GM19043 (cell line): ENCODE data around the gene CLIP2.
"Not testable (repeated sequence)": the region's sequence is repeated elsewhere in the genome, so short reads cannot be mapped to it uniquely, and the experiment has no call there.

ENCODE experiments used
- ATAC-seq: cut with Tn5 transposase; IDR thresholded peaks from one replicate; pipeline ENCODE4 v1.9.1; 2021; ENCODE audit warnings: low read depth; ENCODE audit not compliant: unreplicated experiment

CLIP2 gene

DNA sequence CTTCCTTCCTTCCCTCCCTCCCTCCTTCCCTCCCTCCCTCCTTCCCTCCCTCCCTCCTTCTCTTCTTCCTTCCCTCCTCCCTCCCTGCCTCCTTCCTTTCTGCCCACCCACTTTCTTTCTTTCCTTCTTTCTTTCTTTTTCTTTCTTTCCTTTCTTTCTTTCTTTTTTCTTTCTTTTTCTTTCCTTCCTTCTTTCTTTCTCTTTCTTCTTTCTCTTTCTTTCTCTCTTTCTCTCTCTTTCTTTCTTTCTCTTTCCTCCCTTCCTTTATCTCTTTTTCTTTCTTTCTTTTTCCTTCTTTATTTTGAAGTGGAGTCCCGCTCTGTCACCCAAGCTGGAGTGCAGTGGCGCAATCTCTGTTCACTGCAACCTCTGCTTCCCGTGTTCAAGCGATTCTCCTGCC lies 130.8 kb downstream of the CLIP2 start:
- ATAC-seq, result no peak

DNA sequence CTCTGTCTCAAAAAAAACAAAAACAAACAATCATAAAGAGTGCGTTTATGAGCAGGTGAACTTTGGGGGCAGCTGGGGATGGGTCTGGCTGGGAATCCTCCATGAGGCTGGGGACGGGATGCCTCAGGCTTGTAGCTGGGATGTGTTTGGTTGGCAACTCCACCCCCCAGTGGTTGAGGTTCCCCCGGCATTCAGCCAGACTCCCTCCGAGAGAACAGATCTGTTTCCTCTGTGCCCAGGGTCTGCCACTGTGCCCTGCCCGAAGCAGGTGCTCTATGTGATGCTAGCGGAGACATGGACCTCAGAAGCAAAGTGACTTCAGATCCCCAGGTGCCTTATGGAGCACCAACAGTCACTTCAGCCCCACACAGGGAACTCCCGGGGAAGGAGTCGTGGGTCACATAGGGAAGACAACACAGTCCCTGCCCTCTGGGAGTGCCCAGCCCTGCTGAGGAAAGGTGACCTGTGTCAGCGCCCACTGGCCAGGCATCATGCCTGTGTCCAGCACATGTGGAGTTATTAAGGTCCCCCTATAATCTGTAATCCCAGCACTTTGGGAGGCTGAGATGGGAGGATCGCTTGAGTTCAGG lies 135.2 kb downstream of the CLIP2 start:
- no peak for ATAC-seq

DNA sequence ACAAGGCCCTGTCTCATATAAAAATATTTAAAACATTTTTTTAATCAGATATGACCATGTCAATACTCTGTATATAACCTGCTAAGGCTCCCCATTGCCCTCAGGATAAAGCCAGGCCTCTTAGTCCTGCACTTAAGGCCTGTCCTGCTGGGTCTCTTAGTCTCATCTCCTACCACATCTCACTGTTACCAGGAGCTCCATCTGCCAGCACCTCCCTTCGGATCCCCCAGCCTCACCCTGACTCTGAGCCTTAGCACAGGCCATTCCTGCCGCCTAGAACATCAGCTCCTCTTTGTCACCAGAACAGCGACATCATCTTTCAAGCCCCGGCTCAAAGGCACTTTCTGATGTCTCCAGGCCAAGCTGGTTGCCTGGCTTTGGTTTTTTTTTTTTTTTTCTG lies 138.8 kb downstream of the CLIP2 start:
- ATAC-seq, result no peak

DNA sequence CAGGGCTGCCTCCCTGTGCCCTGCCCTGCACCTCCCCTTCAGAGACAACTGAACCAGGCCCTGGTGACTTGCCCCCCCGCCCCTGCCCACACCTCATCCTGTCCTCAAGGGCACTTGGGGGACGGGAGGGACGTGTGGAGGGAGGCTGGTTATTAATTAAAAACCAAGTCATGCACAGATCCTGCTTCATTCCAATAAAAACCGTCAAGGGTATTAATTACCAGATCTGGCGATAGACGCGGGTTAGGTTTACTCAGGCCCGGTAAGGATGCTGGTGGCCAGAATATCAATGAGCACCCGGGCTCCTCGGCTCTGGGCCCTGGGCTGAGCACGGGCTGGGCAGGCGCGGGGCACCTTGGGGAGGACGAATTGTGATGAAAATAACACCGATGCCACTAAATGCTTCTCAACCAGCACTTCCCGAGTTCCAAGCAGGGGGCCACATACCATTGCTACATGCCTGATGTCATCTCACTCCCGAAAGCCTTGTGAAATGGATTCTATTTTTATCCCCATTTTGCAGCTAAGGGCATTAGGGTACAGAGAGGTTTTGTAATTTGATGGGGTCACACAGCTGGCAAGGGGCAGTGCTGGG lies 140.0 kb downstream of the CLIP2 start:
- no peak for ATAC-seq

DNA sequence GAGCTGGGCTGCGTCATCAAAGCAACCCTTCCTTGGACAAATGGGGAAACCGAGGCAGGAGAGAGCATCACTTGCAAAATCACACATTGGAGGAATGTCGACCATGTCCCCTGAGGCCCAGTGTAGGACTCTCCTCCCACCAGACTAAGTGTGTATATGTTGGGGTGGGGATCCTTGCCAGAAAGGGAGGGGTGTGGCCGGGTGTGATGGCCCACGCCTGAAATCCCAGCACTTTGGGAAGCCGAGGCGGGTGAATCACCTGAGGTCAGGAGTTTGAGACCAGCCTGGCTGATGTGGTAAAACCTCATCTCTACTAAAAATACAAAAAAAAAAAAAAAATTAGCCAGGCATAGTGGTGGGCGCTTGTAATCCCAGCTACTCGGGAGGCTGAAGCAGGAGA lies 141.2 kb downstream of the CLIP2 start:
- ATAC-seq, result not testable (repeated sequence)

DNA sequence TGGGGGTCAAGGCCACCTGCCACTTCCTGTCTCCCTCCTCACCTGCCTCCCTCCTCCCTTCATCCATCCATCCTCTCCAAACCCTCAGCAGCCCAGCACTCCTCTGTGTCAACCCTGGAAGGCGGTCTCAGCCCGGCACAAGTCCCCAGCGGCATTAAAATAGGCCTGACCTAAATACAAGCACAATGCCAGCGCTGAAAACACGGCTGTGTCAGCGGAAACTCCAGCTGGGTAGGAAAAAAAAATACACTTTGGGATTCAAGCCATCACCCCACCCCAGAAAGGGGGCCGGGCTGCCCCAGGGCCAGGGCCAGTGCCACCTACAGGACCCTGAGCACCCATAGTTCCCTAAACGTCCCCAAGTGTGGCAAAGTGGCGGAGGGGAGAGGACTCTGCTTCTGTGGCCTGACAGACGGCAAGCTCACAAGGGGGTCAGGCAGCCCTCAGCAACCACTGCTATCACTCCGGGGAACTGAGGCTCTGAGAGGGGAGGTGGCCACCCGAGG lies 141.8 kb downstream of the CLIP2 start:
- no peak for ATAC-seq

DNA sequence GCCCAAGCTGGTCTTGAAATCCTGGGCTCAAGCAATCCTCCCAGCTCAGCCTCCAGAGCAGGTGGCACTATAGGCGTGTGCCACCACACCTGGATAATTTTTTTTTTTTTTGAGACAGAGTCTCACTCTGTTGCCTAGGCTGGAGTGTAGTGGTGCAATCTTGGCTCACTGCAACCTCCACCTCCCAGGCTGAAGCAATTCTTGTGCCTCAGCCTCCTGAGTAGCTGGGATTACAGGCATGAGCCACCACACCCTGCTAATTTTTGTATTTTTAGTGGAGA lies 148.0 kb downstream of the CLIP2 start:
- ATAC-seq, result not testable (repeated sequence)

DNA sequence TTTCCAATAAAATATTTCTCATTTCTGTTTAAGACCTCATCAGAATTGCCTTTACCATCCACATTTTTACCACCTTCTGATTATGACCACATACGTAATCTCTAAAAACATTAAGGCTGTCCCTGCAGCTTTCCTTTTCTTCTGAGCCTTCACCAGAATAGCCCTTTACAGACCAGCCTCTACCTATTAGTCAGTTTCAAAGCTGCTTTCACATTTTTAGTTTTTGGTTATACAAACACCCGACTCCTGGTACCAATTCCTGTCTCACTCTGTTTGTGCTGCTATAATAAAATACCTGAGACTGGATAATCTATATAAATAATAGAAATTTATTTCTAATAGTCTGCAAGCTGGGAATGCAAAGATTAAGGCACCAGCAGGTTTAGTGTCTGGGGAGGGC lies 149.1 kb downstream of the CLIP2 start:
- ATAC-seq, result no peak

DNA sequence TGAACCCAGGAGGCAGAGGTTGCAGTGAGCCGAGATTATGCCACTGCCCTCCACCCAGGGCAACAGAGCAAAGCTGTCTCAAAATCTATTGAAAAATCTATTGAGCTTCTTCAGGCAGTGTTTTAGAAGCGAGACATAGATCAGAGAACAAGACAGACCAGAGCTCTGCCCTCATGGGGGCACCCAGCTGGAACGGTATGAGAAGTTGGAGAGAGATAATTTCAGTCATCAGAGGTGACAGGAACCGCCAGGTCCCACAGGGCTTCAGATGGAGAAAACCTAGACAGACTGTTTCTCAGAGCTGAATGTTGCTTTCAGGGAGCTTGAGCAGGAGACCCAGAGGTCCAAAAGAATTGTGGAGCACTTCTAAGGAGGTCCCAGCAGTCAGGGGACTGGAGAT lies 150.3 kb downstream of the CLIP2 start:
- ATAC-seq, result no peak

DNA sequence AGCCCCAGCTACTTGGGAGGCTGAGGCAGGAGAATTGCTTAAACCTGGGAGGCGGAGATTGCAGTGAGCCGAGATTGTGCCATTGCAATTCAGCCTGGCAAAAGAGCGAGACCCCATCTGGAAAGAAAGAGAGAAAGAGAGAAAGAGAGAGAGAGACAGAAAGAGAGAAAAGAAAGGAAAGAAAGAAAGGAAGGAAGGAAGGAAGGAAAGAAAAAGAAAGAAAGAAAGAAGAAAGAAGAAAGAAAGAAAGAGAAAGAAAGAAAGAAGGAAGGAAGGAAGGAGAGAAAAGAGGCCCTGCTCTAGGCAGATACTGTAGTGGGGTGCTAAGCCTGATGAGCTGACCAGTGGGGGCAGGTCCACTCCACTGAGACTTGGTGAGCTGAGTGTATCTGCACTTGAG lies 150.9 kb downstream of the CLIP2 start:
- ATAC-seq, result not testable (repeated sequence)

DNA sequence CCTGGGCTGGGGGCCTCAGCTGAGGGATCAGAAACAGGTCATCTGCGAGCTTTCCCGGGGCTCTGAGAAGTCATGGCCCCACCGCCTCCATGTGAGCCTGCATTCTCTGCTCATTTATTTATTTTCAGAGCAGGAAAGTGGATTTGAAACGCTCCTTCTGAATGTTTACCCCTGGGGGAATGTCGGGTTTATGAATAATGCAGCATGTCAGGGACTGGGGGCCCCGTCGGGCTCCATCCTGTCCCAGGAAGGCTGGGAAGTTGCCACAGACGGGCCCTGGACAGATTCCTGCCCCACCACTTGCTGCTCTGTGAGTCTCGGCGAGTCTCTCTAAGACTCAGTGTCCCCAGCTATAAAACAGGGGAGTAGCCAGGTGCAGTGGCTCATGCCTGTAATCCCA lies 152.6 kb downstream of the CLIP2 start:
- ATAC-seq, result no peak

DNA sequence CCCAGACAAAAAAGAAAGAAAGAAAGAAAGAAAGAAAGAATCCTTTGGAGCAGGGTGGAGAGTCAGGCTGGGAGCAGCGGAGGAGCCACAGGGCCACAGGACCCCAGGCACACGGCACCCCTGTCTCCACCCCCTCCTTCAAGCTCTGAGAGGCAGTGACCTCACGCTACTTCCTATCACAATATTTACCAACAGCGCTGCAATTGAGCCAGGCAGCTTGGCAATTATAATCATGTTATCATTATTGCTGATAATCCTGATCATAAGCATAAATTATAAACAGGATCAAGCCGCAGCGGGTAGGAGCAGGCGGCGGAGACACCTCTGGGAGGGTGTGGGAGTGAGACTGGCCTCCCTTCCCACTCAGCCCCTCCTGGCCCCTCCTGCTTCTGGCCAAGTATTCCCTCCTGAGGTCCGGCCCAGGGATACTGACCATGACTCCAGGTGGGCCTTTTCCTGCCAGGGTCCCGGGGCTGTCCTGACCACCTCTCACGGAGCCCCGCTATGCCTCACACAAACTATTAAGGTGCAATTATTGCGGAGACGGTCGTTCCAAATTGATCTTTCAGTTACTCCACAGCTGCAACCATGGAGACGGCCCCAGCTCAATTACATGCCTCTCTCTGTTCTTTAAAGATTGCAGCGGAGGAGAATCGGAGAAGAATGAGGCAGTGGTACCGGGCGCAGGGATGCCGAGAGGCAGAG lies 154.5 kb downstream of the CLIP2 start:
- ATAC-seq, result no peak

DNA sequence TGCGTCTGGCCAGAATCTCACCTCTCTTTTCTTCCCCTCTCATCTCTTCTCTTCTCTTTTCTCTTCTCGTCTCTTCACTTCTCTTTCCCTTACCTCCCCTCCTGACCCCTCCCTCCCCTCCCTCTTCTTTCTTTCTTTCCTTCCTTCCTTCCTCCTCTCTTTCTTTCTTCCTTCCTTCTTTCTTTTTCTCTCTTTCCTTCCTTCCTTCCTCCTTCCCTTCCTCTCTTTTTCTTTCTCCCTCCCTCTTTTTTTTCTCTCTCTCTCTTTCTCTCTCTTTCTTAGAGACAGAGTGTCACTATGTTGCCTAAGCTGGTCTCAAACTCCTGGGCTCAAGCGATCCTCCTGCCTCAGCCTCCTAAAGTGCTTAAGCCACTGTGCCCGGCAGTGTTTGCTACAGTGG lies 159.9 kb downstream of the CLIP2 start:
- ATAC-seq, result no peak

DNA sequence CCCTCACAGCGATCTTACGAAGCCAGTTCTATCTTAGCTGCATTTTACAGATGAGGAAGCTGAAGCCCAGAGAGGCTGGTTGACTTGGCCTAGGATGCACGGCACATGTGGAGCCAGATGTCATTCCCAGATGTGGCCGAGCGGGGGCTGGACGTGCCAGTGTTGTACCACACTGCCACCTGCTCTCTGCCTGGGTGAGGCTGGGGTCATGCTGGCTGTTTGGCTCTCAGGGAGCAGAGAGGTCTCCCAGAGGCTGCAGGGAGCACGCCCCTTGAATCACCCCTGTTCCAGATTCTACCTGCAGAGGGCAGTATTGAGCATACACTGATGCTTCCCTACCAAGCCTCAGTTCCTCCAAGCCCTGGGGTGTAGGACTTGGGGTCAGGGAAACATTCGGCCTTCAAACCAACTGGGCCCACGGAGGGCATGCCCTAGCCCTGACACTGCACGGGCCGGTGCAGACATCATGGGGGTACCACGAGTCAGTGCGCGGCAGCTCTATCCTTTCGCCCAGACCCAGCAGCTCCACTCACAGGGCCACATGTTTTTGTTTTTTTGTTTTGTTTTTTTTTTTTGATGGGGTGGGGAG lies 160.7 kb downstream of the CLIP2 start:
- ATAC-seq, result no peak

DNA sequence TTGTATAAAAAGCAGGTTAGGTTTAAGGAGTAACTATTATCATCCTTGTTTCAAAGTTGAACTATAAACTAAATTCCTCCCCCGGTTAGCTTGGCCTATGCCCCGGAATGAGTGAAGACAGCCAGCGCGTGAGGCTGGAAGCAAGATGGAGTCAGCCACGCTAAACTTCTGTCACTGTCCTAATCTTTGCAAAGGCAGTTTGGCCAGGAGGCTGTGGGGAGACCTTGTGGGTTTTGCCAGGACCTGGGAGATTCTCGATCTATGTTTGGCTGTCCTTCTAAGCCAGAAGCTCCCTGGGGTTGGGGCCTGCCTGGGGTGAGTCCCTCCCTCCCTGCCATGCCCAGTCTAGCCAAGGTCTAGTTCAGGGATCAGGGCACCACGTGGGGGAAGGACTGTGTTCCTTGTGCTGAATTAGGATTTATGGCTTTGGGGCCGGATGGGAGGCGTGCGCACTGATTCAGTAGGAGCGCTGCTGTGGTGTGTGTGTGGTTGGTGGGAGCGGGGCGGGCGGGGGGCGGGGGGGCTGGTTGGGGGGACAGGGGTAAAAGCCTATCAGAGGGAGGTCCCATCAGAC lies 163.6 kb downstream of the CLIP2 start:
- ATAC-seq, result no peak

DNA sequence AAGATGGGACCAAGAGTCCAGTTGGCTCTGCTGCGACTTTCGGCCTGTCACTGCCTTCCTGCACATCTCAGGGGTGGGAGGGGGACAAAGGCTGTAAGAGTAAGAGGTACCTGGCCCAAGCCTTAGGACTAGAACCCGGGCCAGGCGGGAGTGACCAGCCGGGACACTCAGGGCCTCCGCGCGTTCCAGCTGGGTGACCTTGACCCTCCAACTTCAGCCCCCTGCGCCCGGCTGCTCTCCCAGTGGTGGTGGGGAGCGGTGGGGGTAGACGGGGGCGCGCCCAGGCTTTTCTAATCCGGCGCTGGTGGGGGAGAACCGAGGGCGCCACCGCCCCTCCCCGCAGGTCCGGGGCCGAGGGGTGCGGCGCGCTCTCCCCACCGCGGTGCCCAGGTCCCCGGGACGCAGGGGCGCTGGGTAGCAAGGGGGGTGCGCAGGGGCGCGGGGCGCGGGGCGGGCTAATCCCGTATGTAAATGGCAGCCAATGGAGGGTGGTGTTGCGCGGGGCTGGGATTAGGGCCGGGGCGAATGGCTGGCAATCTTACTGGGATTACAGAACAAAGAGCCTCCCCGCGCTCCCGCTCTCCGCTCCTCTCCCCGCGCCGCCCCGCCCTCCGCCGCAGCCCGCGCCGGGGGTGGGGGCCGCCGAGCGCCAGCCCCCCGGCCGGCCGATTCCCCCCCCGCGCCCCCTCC lies 164.3 kb downstream of the CLIP2 start, which contains the start of gene GTF2IRD1:
GTF2IRD1 (plus strand) TSS at position 585 of the 690 bp plus-strand sequence. CDS start 54,175 bp downstream, outside the sequence.
- ATAC-seq, result no peak

DNA sequence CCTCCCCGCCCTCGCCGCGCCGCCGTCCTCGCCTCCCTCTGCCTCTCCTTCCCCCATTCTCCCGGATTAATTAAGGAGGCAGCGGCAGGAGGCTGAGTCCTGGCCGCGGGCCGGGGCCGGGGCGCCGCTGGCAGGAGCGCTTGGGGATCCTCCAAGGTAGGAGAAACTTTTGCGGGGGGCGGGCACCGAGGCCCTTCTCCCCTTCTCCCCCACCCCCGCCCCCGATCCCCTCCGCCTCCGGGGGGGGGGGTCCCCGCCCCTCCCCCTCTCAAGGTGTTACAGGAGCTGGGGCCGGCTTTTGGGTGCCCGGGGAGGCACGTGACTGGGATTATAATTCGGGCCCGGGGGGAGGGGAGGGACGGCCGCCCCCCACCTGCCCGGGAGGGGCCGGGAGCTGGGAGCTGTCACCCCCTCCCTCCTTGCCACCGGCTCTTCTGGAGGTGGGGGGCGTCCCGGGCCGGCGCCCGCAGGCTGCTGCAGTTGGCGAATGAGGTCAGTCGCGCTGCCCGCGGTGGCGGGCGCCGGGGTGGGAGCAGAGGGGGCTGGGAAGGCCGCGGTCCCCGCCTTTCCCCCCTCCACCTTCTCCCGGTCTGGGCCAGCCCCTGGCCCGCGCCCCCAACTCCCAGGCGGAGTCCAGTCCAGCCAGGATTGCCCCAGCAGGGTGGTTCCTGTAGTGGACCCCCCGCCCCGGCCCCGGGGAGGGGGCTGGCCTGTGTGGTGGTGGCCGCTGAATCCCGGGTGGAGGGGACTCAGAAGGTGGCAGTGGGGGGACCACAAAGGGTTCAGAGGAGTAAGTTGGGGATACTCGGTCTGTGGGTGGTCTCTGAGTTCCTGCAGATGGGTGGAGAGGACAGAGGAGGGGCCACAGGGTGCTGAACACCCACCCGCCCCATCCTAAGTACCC lies 165.1 kb downstream of the CLIP2 start:
- ATAC-seq, result no peak

DNA sequence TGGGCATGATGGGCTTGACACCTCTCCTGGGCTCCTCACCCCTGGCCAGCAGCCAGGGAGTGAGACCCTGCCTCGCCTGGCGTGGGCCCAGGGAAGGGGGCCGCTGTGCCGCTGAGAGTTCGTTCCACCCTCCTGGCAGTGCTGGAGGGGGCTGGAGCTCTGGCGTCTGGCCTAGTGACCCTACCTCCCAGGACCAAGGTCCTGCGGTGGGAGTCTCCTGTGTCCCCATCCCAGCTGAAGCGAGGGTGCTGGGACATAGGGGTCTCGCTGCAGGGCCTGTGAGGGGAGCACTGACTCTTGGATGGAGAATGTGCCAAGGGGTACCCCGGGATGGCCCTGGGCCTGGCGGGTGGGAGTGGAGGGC lies 165.7 kb downstream of the CLIP2 start:
- no peak for ATAC-seq

DNA sequence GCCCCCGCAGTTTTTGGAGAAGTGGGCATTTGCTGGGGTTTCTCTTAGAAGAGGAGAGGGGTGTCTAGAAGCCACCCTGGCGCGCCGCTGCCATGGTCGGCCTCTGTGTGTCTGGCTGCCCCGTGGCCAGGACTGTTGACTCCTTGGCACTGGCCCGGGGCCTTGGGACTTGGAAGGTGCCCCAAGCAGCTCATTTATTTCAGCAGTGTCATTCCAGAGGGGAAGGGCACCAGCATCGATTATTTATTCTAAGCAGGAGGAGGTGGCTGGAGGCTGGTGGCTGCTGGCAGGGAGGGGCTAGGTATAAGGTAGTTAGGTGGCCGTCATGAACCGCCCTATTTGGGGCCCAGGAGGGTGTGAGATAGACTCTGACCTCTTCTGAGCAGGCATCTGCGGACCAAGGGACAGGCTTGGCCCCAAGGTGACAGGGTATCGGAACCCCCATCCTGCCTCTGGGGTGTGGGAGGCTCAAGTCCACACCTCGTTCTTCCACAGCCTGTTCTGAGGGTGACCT lies 166.1 kb downstream of the CLIP2 start:
- ATAC-seq, result no peak
